HEK293 (cell line): ENCODE results near the gene CTIF.

Source experiments
- CTCF ChIA-PET: fragments of 350-600 bp; formaldehyde crosslinking; extraction: SDS; loops from one replicate; lab custom pipeline; 2021; ENCODE audit warnings: antibody characterized with exemption; lab: Yijun Ruan, JAX
- POLR2A ChIA-PET: fragments of 300-600 bp; formaldehyde crosslinking; extraction: SDS; loops from one replicate; lab custom pipeline; 2020; ENCODE audit warnings: antibody characterized with exemption, inconsistent platforms; lab: Yijun Ruan, JAX
- H3K27ac ChIP-seq: fragments of 200-500 bp; sonication (Bioruptor generic); 2 replicates; pipeline ENCODE4 v1.5.1; 2014; ENCODE audit warnings: low read depth, low read length, control low read depth, inconsistent platforms; ENCODE audit errors: extremely low read depth
- H3K36me3 ChIP-seq, 2 experiments: fragments of 200-500 bp in 1 of 2; sonication (Bioruptor generic) in 1 of 2; 1 replicate in 1 of 2; 2 replicates in 1 of 2; pipeline ENCODE4 v1.5.1; 2014 to 2017; ENCODE audit warnings: inconsistent platforms in 2 of 2, low read length in 2 of 2; ENCODE audit not compliant: control insufficient read depth in 2 of 2, insufficient read depth in 1 of 2
- H3K4me1 ChIP-seq: fragments of 200-500 bp; sonication (Bioruptor generic); 2 replicates; pipeline ENCODE4 v1.5.1; 2014; ENCODE audit warnings: mild to moderate bottlenecking, low read length, inconsistent platforms; ENCODE audit not compliant: control insufficient read depth, insufficient read depth
- H3K4me3 ChIP-seq: 2 replicates; pipeline ENCODE4 v1.5.1; 2011; ENCODE audit warnings: low read depth, mild to moderate bottlenecking, control low read depth, low read length, moderate library complexity
- H3K9me3 ChIP-seq: fragments of 200-500 bp; sonication (Bioruptor generic); 2 replicates; pipeline ENCODE4 v1.5.1; 2014; ENCODE audit warnings: low read depth, low read length, inconsistent platforms; ENCODE audit not compliant: control insufficient read depth, insufficient read depth
- PRDM4 ChIP-seq: fragments of 450-650 bp; formaldehyde crosslinking; IDR thresholded peaks from 2 replicates; pipeline ENCODE4 v1.5.1; 2017; ENCODE audit warnings: missing biosample characterization, missing genetic modification characterization
- REST ChIP-seq: fragments of 450-650 bp; formaldehyde crosslinking; IDR thresholded peaks from 2 replicates; pipeline ENCODE4 v1.5.1; 2016; ENCODE audit warnings: missing biosample characterization, missing genetic modification characterization
- SCRT1 ChIP-seq: fragments of 450-650 bp; formaldehyde crosslinking; IDR thresholded peaks from 2 replicates; pipeline ENCODE4 v1.5.1; 2016; ENCODE audit warnings: missing biosample characterization, missing genetic modification characterization, borderline replicate concordance
- SP3 ChIP-seq: fragments of 450-650 bp; formaldehyde crosslinking; IDR thresholded peaks from 2 replicates; pipeline ENCODE4 v1.5.1; 2016; ENCODE audit warnings: missing biosample characterization, missing genetic modification characterization
- ZBTB21 ChIP-seq: fragments of 450-650 bp; formaldehyde crosslinking; IDR thresholded peaks from 2 replicates; pipeline ENCODE4 v1.5.1; 2017; ENCODE audit warnings: missing biosample characterization, missing genetic modification characterization
- ZBTB49 ChIP-seq: fragments of 450-650 bp; formaldehyde crosslinking; IDR thresholded peaks from 2 replicates; pipeline ENCODE4 v1.5.1; 2016; ENCODE audit warnings: missing biosample characterization, missing genetic modification characterization, low read depth
- ZBTB7A ChIP-seq: fragments of 450-650 bp; formaldehyde crosslinking; IDR thresholded peaks from 2 replicates; pipeline ENCODE4 v1.5.1; 2016; ENCODE audit warnings: low read depth, missing biosample characterization, missing genetic modification characterization
- ZFHX2 ChIP-seq: fragments of 450-650 bp; formaldehyde crosslinking; conservative IDR thresholded peaks from 2 replicates; pipeline ENCODE4 v1.5.1; 2016; ENCODE audit warnings: missing biosample characterization, missing genetic modification characterization
- ZNF24 ChIP-seq: fragments of 450-650 bp; formaldehyde crosslinking; IDR thresholded peaks from 2 replicates; pipeline ENCODE4 v1.5.1; 2016; ENCODE audit warnings: missing biosample characterization, missing genetic modification characterization
- ZNF324 ChIP-seq: fragments of 450-650 bp; formaldehyde crosslinking; IDR thresholded peaks from 2 replicates; pipeline ENCODE4 v1.5.1; 2016; ENCODE audit warnings: missing biosample characterization, missing genetic modification characterization
- ZNF341 ChIP-seq: fragments of 450-650 bp; formaldehyde crosslinking; IDR thresholded peaks from 2 replicates; pipeline ENCODE4; 2016; ENCODE audit warnings: low read depth, missing biosample characterization, missing genetic modification characterization
- ZNF362 ChIP-seq: fragments of 450-650 bp; formaldehyde crosslinking; IDR thresholded peaks from 2 replicates; pipeline ENCODE4 v1.5.1; 2016; ENCODE audit warnings: missing biosample characterization, missing genetic modification characterization
- ZNF416 ChIP-seq: fragments of 450-650 bp; formaldehyde crosslinking; IDR thresholded peaks from 2 replicates; pipeline ENCODE4 v1.5.1; 2016; ENCODE audit warnings: missing biosample characterization, missing genetic modification characterization
- ZNF510 ChIP-seq: fragments of 450-650 bp; formaldehyde crosslinking; IDR thresholded peaks from 2 replicates; pipeline ENCODE4 v1.5.1; 2018; ENCODE audit warnings: mild to moderate bottlenecking, missing genetic modification characterization, missing biosample characterization; ENCODE audit not compliant: insufficient replicate concordance
- ZNF561 ChIP-seq: fragments of 450-650 bp; IDR thresholded peaks from 2 replicates; pipeline ENCODE4 v1.5.1; 2018; ENCODE audit warnings: missing biosample characterization, missing genetic modification characterization, borderline replicate concordance
- ZNF776 ChIP-seq: fragments of 450-650 bp; formaldehyde crosslinking; IDR thresholded peaks from 2 replicates; pipeline ENCODE4 v1.5.0; 2017; ENCODE audit warnings: missing biosample characterization, missing genetic modification characterization, borderline replicate concordance
- TF ChIP-seq, protein P1 (sequence below): fragments of 450-650 bp; formaldehyde crosslinking; IDR thresholded peaks from 2 replicates; pipeline ENCODE4 v1.5.1; 2016; ENCODE audit warnings: missing biosample characterization, missing genetic modification characterization
- TF ChIP-seq, protein P2 (sequence below): fragments of 450-650 bp; formaldehyde crosslinking; IDR thresholded peaks from 2 replicates; pipeline ENCODE4 v1.5.1; 2017; ENCODE audit warnings: missing biosample characterization, missing genetic modification characterization

Gene CTIF

DNA sequence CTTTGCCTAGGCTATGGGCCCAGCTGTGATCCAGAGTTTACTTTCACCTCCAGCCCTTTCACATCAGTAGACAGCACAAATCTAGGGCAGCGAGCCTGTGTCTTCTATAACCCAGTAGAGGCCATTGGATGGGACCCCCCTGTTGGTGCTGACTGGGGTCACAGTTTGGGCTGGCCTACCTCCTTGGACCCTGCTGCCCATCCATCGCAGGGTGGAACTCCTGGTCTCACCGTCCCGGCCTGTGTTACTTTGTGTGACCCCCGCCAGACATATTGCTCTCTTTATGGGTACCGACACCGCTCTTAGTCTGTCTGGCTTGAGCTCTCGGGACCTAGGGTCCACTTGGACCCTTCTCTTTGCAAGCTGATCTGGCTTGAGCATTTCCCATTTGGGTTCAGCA is 157.4 kb downstream of the CTIF start:
- Histone ChIP-seq H3K27ac (no peak overlapping the region), H3K4me1 (no peaks in the 10 kb centered on the region), H3K4me3 (no peak overlapping the region), H3K36me3 (no peaks in the 10 kb centered on the region), H3K9me3 (no peaks in the 10 kb centered on the region)
- ChIA-PET POLR2A (no interaction called here), CTCF (interaction anchor here (1.5 kb wide), 1 partner anchor 20 kb away, joined by 6 read pairs; no protein-coding TSS in a partner anchor)
- TF ChIP-seq ZBTB7A (tag by site-specific recombination) (no peak), SP3 (tag by site-specific recombination) (no peak), ZNF776 (tag by site-specific recombination) (no peak), ZNF341 (tag by site-specific recombination) (no peak), SCRT1 (tag by site-specific recombination) (no peak), ZBTB21 (no peak), PRDM4 (tag by site-specific recombination) (no peak)

DNA sequence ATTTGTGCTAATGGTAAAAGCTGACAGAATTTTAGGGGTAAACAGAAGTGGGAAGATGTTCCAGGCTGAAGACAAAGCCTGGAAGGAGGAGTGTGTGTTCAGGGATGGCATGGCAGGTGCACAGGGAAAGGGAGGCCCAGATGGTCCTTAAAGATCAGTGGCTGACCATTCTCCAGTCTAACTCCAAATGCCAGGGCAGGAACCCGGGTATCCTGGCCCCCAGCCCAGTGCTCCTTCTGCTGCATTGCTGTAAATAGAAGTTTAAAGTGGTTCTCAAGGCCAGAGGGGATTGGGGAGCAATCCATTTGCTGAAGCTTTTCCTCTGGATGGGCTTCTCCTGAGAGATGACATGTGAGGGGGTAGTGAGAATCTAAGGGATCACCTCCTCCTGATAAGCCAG is 158.6 kb downstream of the CTIF start:
- Histone ChIP-seq H3K36me3 (no peaks in the 10 kb centered on the region), H3K4me1 (no peaks in the 10 kb centered on the region), H3K4me3 (no peak overlapping the region), H3K27ac (no peak overlapping the region), H3K9me3 (no peaks in the 10 kb centered on the region)
- ChIA-PET POLR2A (no interaction called here), CTCF (interaction anchor here (1.1 kb wide), 1 partner anchor 21 kb away, joined by 4 read pairs; no protein-coding TSS in a partner anchor)
- TF ChIP-seq ZNF561 (no peak), ZNF324 (tag by site-specific recombination) (no peak), ZNF416 (tag by site-specific recombination) (no peak), ZNF362 (no peak)
- TF ChIP-seq, protein P1, sequence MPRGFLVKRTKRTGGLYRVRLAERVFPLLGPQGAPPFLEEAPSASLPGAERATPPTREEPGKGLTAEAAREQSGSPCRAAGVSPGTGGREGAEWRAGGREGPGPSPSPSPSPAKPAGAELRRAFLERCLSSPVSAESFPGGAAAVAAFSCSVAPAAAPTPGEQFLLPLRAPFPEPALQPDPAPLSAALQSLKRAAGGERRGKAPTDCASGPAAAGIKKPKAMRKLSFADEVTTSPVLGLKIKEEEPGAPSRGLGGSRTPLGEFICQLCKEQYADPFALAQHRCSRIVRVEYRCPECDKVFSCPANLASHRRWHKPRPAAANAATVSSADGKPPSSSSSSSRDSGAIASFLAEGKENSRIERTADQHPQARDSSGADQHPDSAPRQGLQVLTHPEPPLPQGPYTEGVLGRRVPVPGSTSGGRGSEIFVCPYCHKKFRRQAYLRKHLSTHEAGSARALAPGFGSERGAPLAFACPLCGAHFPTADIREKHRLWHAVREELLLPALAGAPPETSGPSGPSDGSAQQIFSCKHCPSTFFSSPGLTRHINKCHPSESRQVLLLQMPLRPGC = no peak

DNA sequence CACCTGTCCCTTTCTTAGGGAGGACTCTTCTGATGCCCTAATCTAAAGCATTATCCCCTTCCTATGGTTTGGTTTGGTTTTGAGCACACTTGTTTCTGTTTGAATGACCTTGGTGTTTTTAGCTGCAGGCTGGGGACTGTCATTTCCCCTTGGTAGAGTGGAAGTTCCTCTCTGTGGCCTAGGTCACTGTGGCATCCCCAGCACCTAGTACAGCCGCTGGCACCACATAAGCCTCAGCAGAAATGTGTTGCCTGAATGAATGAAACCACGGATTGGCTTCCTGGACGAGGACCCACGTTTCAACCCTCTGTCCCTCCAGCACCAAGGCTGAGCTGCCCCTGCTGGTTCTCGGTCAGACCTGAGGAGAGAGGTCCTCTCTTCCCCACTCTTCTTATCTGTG is 159.9 kb downstream of the CTIF start:
- no peaks in the 10 kb centered on the region for H3K36me3 ChIP-seq
- H3K4me3 ChIP-seq = no peak overlapping the region
- H3K4me1 ChIP-seq = no peaks in the 10 kb centered on the region
- H3K27ac ChIP-seq = no peak overlapping the region
- no peaks in the 10 kb centered on the region for H3K9me3 ChIP-seq
- ChIA-PET POLR2A (no interaction called here), CTCF (interaction anchor here (0.7 to 0.8 kb wide), 2 partner anchors 13 to 114 kb away, joined by 4 to 7 read pairs; no protein-coding TSS in a partner anchor)
- TF ChIP-seq ZFHX2 (tag by site-specific recombination) (no peak), REST (tag by site-specific recombination) (no peak), ZNF510 (tag by site-specific recombination) (no peak), ZNF24 (tag by site-specific recombination) (no peak), ZBTB49 (tag by site-specific recombination) (no peak), SCRT1 (tag by site-specific recombination) (no peak)
- TF ChIP-seq, protein P2, sequence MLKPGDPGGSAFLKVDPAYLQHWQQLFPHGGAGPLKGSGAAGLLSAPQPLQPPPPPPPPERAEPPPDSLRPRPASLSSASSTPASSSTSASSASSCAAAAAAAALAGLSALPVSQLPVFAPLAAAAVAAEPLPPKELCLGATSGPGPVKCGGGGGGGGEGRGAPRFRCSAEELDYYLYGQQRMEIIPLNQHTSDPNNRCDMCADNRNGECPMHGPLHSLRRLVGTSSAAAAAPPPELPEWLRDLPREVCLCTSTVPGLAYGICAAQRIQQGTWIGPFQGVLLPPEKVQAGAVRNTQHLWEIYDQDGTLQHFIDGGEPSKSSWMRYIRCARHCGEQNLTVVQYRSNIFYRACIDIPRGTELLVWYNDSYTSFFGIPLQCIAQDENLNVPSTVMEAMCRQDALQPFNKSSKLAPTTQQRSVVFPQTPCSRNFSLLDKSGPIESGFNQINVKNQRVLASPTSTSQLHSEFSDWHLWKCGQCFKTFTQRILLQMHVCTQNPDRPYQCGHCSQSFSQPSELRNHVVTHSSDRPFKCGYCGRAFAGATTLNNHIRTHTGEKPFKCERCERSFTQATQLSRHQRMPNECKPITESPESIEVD (tag by site-specific recombination) = no peak
